K562 (cell line): ENCODE measurements around the gene NAXE. TPM values are rescaled to one million over a fixed set of nuclear protein-coding genes. Genes with fewer than 3 reads are reported as not detected.

ENCODE experiments used
- BRF2 ChIP-seq: IDR thresholded peaks from 3 replicates; pipeline ENCODE4 v1.6.1; 2011; ENCODE audit warnings: borderline replicate concordance, mild to moderate bottlenecking; ENCODE audit not compliant: insufficient read length, insufficient read depth
- FIP1L1 ChIP-seq: fragments of 200-400 bp; formaldehyde crosslinking; IDR thresholded peaks from 2 replicates; pipeline ENCODE4 v1.6.1; 2018; ENCODE audit warnings: mild to moderate bottlenecking, low read depth, low read length; ENCODE audit not compliant: poor library complexity, severe bottlenecking
- GMEB1 ChIP-seq: fragments of 250-450 bp; sonication (Bioruptor Pico); IDR thresholded peaks from 2 replicates; pipeline ENCODE4 v1.4.0; 2020; ENCODE audit warnings: mild to moderate bottlenecking
- MLLT1 ChIP-seq, 2 experiments: fragments of 450-650 bp; IDR thresholded peaks; 2 replicates each; pipeline ENCODE4 v1.6.1; 2016
- MTA2 ChIP-seq: fragments of 450-650 bp; IDR thresholded peaks from 2 replicates; pipeline ENCODE4 v1.6.1; 2016; ENCODE audit warnings: low read depth
- NCOR1 ChIP-seq: fragments of 450-650 bp; IDR thresholded peaks from 2 replicates; pipeline ENCODE4 v1.6.1; 2016; ENCODE audit warnings: mild to moderate bottlenecking, moderate library complexity
- NR0B1 ChIP-seq: fragments of 450-650 bp; IDR thresholded peaks from one replicate; pipeline ENCODE4 v1.6.1; 2018; ENCODE audit warnings: mild to moderate bottlenecking, moderate library complexity; ENCODE audit not compliant: partially characterized antibody
- PTBP1 ChIP-seq: fragments of 200-400 bp; formaldehyde crosslinking; IDR thresholded peaks from 2 replicates; pipeline ENCODE4 v1.6.1; 2017; ENCODE audit warnings: low read depth, low read length
- ZMIZ1 ChIP-seq, 2 experiments: fragments of 150-350 bp in 1 of 2; IDR thresholded peaks; 2 replicates each; pipeline ENCODE4 v1.6.1; 2012 to 2016; ENCODE audit warnings: low read depth in 2 of 2, low read length in 2 of 2, mild to moderate bottlenecking in 1 of 2, moderate library complexity in 1 of 2
- ZNF277 ChIP-seq: fragments of 250-450 bp; sonication (Bioruptor Pico); IDR thresholded peaks from 2 replicates; pipeline ENCODE4 v1.8.0; 2022; ENCODE audit warnings: inconsistent platforms, mild to moderate bottlenecking, moderate library complexity, borderline replicate concordance
- ZNF431 ChIP-seq: sonication (generic); formaldehyde crosslinking; IDR thresholded peaks from 2 replicates; pipeline ENCODE4 v1.8.0; 2022; ENCODE audit warnings: mild to moderate bottlenecking, missing genetic modification reagents
- ZNF445 ChIP-seq: fragments of 250-450 bp; sonication (Bioruptor Pico); IDR thresholded peaks from 2 replicates; pipeline ENCODE4 v1.4.0; 2020; ENCODE audit warnings: low read depth, mild to moderate bottlenecking, moderate library complexity
- polyA plus RNA-seq, 8 experiments: library from polyadenylated mRNA; depleted of rRNA in 4 of 8; stranded (reverse) in 5 of 8; unstranded in 3 of 8; fragments of >200 nt; fragmentation: Nextera tagmentation in 2 of 8; fragmentation: Illumina TruSeq in 1 of 8; extraction: Ambion mirVana in 2 of 8; extraction: Trizol in 1 of 8; gene quantifications; 2 replicates each; pipeline versions ENCODE4 v1.2.1 to v1.2.3, GENCODE V29; 2011 to 2014; ENCODE audit warnings: inconsistent platforms in 1 of 8, missing spikeins in 1 of 8
- total RNA-seq, 7 experiments: library from RNA; depleted of rRNA in 6 of 7; stranded (reverse); fragments of >200 nt in 6 of 7; fragmentation: Illumina TruSeq in 2 of 7; extraction: Trizol in 2 of 7; gene quantifications; 2 replicates each; pipeline versions ENCODE4 v1.2.1 to v1.2.3, GENCODE V29; 2011 to 2021; ENCODE audit warnings: low replicate concordance in 1 of 7

The NAXE gene
- total and polyA plus RNA-seq, 9 of the 15 experiments (the other 6 are each of a cell fraction or from before 2014, with no cell fraction given) = 27.3 to 137 (median 90.0) TPM

GRCh38 chr1:156623946-156624813, 32.6 kb downstream of the NAXE start (continued):
- TF ChIP-seq BRF2 = no peak
- 0 out of 2 replicates have a peak, but pooled peaks have one; percentile 22 for TF ChIP-seq ZNF445
- TF ChIP-seq MTA2 = no peak
- no peak for TF ChIP-seq NR0B1
- TF ChIP-seq FIP1L1 = peak; percentile 77
- TF ChIP-seq ZNF277 (CRISPR knock-in tag) = no peak
- TF ChIP-seq ZNF431 = no peak
- TF ChIP-seq GMEB1 (CRISPR knock-in tag) = 0 out of 2 replicates have a peak, but pooled peaks have one; percentile 12
- no peak for TF ChIP-seq NCOR1
- TF ChIP-seq ZMIZ1 (IDR thresholded peaks at IDR 0.05; ENCODE audit: low read depth in 2 of 2, low read length in 2 of 2) = no peak
- no peak for TF ChIP-seq PTBP1
- peak in 1 of 2 experiments; percentile 43; a peak in 1 of 4 replicates for TF ChIP-seq MLLT1 (IDR thresholded peaks at IDR 0.05)
